ENCODE data around the gene P4HA2.

Gene P4HA2

GRCh38 chr5:132143148-132143547 is 84.5 kb downstream of the P4HA2 start:
- DNase-seq (ENCODE audit: low read depth in 3 of 3) = no peak

- no peak for DNase-seq (ENCODE audit: low read depth in 3 of 3)
These were observed 85.2 kb downstream of the P4HA2 start for GRCh38 chr5:132142459-132142858.
